ENCODE results near the gene ZDHHC11. TPM values are rescaled to one million over a fixed set of nuclear protein-coding genes. Genes with fewer than 3 reads are reported as not detected.
"Not testable (repeated sequence)": the region's sequence is repeated elsewhere in the genome, so short reads cannot be mapped to it uniquely, and the experiment has no call there.

The ZDHHC11 gene
- total and polyA plus RNA-seq, 4 donors: 11.7 to 21.6 (median 16.1) TPM

DNA sequence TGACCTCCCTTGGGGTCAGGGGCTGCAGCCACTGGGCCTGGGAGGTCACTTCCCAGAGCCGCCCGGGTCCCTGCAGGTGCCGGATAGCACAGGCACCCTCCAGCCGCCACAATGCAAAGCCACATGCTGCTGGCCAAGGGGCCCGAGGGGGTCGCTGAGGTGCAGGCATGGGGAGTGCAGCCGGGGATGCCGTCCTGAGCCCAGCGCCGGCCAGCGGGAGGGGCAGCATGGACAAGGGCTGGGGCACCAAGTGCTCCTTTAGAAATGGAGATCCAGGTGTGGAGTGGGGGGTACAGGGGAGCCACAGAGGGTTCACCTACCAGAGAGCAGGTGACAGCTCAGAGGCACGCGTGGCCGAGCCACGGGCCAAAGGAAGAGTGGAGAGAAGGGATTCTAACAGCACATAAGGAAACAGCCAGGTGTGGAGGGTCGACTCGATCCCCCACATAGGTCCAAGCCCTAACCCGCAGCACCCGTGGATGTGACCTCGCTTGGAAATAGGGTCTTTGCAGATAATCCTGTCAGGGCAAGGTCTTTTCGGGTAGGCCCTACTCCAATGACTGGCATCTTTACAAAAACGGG lies 90.9 kb downstream of the ZDHHC11 start:
- no peak overlapping the region for H3K27ac ChIP-seq (ENCODE audit: low read depth, low read length)
- H3K27me3 ChIP-seq (ENCODE audit: control insufficient read depth, insufficient read depth, low read length): no peaks in the 10 kb centered on the region
- peaks cover 49% of the 10 kb centered on the region for H3K4me1 ChIP-seq (ENCODE audit: control insufficient read depth, insufficient read depth, low read length)
- H3K9me3 ChIP-seq (ENCODE audit: control insufficient read depth, insufficient read depth, low read length): no peaks in the 10 kb centered on the region
- no peak for DNase-seq (ENCODE audit: low read depth in 4 of 6, low spot score in 6 of 6)
- H3K4me3 ChIP-seq (ENCODE audit: low read depth, low read length): no peak overlapping the region
- 92% methylated on average over 22 of the region's 22 CpGs for WGBS (ENCODE audit: insufficient coverage)
- peaks cover 46% of the 10 kb centered on the region for H3K36me3 ChIP-seq (ENCODE audit: control insufficient read depth, insufficient read depth, low read length)

DNA sequence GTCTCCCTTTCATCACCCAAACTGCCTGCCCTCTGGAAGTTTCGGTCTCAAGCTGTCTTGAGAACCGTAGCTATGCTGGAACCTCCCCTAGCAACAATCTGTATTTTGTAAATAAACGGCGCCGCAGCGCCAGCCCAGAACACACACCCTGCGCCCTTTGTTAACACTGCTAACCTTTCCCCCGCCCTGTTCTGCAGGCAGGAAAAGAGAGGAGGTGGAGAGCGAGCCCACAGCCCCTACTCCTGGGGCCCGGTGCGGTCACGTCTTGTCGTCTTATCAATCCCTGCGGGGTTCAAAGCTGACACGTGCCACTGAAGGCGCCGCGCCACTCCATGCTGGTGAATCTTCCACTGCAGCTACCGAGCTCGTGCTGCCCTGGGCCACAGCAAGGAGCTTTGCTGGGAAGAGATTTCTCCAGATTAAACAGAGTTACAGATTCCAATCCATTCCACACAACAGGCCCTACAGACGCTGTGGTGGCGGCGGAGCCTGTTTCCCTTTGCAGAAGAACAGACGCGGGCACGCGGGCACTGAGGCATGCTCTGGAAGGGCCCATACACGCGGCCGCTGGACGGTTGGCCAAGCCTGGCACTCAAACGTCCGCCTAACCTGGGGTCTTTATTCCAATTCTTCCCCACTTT lies 91.6 kb downstream of the ZDHHC11 start:
- H3K4me1 ChIP-seq (ENCODE audit: control insufficient read depth, insufficient read depth, low read length): peaks cover 49% of the 10 kb centered on the region
- no peaks in the 10 kb centered on the region for H3K27me3 ChIP-seq (ENCODE audit: control insufficient read depth, insufficient read depth, low read length)
- peak overlapping the region; percentile 25 for H3K27ac ChIP-seq (ENCODE audit: low read depth, low read length)
- H3K9me3 ChIP-seq (ENCODE audit: control insufficient read depth, insufficient read depth, low read length): no peaks in the 10 kb centered on the region
- peaks cover 42% of the 10 kb centered on the region for H3K36me3 ChIP-seq (ENCODE audit: control insufficient read depth, insufficient read depth, low read length)
- peak in 2 of 6 donors; percentile 19 to 59 for DNase-seq (ENCODE audit: low read depth in 4 of 6, low spot score in 6 of 6)
- no peak overlapping the region for H3K4me3 ChIP-seq (ENCODE audit: low read depth, low read length)
- WGBS (ENCODE audit: insufficient coverage): 64% methylated on average over 33 of the region's 33 CpGs

DNA sequence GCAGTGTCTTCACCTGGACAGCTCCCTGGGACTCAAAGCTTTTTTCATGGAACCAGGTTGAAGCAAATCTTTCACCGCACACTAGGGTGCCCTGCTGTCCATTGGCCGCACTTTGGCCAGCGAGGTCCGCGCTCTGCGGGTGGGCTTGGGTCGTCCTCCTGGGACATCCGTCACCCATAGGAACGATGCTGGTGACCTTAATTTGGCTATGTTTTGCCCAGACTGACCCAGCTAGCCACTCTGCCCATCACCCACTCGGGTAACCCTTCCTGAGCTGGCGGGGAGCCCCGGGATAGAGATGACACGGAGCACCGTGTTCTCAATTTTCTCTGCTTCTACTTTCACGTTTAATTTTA lies 92.1 kb downstream of the ZDHHC11 start:
- H3K4me1 ChIP-seq (ENCODE audit: control insufficient read depth, insufficient read depth, low read length): peaks cover 49% of the 10 kb centered on the region
- DNase-seq (ENCODE audit: low read depth in 4 of 6, low spot score in 6 of 6): no peak
- no peak overlapping the region for H3K27ac ChIP-seq (ENCODE audit: low read depth, low read length)
- H3K36me3 ChIP-seq (ENCODE audit: control insufficient read depth, insufficient read depth, low read length): peaks cover 38% of the 10 kb centered on the region
- no peaks in the 10 kb centered on the region for H3K27me3 ChIP-seq (ENCODE audit: control insufficient read depth, insufficient read depth, low read length)
- no peak overlapping the region for H3K4me3 ChIP-seq (ENCODE audit: low read depth, low read length)
- no peaks in the 10 kb centered on the region for H3K9me3 ChIP-seq (ENCODE audit: control insufficient read depth, insufficient read depth, low read length)
- 85% methylated on average over 12 of the region's 15 CpGs for WGBS (ENCODE audit: insufficient coverage)

DNA sequence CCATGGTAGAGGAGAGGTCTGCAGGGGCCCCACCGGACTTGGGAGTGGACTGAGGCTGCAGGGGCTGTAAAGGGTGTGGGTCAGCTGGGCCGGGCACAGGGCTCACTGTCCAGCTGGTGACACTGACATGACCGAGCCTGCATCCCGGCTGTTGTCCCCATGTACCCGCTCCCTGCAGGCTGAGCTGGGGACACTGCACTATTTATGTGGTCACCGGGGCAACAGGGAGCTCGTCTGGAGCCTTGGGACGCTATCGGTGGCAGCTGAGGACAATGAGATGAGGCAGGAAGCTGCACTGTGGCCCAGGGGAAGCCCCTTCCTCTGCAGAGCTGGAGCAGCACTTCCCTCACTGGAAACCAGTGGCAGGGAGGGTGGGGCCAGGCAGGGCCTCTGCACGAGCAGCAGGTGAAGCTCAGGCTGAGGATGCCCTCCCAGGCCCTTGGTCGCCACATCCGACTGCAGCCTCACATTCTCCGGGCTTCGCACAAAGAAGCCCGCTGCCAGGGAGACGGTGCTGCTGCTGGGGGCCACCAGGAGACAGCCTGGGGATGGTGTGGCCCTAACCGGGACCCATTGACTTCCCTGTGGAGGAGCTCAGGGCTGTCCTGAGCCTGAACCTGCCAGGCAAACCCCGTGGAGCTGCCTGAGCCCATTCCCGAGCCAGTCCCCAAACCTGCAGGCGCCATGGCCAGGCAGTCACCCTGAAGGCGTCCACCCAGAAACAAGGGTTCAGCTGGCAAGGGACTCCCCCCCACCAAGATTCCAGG lies 92.7 kb downstream of the ZDHHC11 start:
- Histone ChIP-seq H3K4me1 (ENCODE audit: control insufficient read depth, insufficient read depth, low read length) (peaks cover 49% of the 10 kb centered on the region), H3K4me3 (ENCODE audit: low read depth, low read length) (no peak overlapping the region), H3K27ac (ENCODE audit: low read depth, low read length) (no peak overlapping the region), H3K9me3 (ENCODE audit: control insufficient read depth, insufficient read depth, low read length) (no peaks in the 10 kb centered on the region), H3K36me3 (ENCODE audit: control insufficient read depth, insufficient read depth, low read length) (peaks cover 38% of the 10 kb centered on the region), H3K27me3 (ENCODE audit: control insufficient read depth, insufficient read depth, low read length) (no peaks in the 10 kb centered on the region)
- 41% methylated on average over 21 of the region's 21 CpGs for WGBS (ENCODE audit: insufficient coverage)
- peak in 5 of 6 donors; percentile 13 to 69 (median 40) for DNase-seq (ENCODE audit: low read depth in 4 of 6, low spot score in 6 of 6)

DNA sequence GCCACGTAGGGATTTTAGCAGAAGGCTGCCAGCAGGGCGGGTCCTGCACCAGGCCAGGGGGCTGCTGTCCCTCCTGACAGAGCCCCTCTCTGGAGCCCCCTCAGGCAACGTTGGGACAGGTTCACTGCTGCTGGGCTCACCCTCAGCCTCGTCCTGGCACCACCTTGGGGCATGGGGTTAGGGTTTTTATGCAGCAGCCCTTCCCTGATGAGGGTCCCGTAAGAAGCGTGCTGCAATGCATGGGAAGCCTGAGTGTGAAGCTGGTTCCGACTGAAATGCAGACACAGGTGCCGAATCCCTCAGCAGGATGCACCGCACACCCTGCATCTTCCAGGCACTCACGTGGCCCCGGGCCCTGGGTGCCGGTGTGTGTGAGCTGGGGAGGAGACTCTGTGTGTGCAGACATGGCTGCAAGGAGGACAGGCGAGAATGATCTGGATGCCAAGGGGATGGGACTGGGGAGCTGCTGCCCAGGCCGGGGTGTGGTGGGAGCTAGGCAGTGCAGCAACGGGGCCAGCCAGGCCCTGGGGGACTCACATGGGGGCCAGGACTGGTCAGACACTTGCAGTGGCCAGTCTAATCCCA lies 93.3 kb downstream of the ZDHHC11 start:
- no peaks in the 10 kb centered on the region for H3K27me3 ChIP-seq (ENCODE audit: control insufficient read depth, insufficient read depth, low read length)
- no peak for DNase-seq (ENCODE audit: low read depth in 4 of 6, low spot score in 6 of 6)
- peaks cover 49% of the 10 kb centered on the region for H3K4me1 ChIP-seq (ENCODE audit: control insufficient read depth, insufficient read depth, low read length)
- H3K4me3 ChIP-seq (ENCODE audit: low read depth, low read length): no peak overlapping the region
- no peaks in the 10 kb centered on the region for H3K9me3 ChIP-seq (ENCODE audit: control insufficient read depth, insufficient read depth, low read length)
- WGBS (ENCODE audit: insufficient coverage): 75% methylated on average over 15 of the region's 15 CpGs
- H3K27ac ChIP-seq (ENCODE audit: low read depth, low read length): no peak overlapping the region
- peaks cover 38% of the 10 kb centered on the region for H3K36me3 ChIP-seq (ENCODE audit: control insufficient read depth, insufficient read depth, low read length)

DNA sequence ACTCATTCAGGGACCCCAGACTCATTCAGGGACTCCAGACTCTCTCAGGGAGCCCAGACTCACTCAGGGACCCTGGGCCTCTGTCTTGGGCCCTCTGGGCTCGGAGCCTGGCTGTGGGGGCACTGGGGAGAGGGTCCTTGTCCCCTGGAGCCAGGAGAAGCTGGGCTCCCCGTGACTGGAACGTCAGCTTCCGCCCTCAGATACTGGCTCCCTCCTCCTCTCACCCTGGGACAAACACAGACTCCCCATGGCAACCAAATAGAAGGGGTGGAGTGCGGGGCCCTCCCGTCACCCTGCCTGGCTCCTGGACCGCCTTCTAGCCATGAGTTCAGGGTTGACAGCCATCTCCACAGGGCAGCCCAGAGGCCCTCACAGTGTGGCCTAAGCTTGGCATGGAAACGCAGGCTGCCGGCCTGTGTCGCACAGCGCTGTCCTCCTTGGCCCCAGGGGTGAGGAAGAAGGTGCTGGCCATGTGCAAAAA lies 93.9 kb downstream of the ZDHHC11 start:
- no peak for DNase-seq (ENCODE audit: low read depth in 4 of 6, low spot score in 6 of 6)
- H3K36me3 ChIP-seq (ENCODE audit: control insufficient read depth, insufficient read depth, low read length): peaks cover 35% of the 10 kb centered on the region
- H3K4me1 ChIP-seq (ENCODE audit: control insufficient read depth, insufficient read depth, low read length): peaks cover 47% of the 10 kb centered on the region
- WGBS (ENCODE audit: insufficient coverage): 45% methylated on average over 11 of the region's 11 CpGs
- H3K9me3 ChIP-seq (ENCODE audit: control insufficient read depth, insufficient read depth, low read length): no peaks in the 10 kb centered on the region
- H3K27ac ChIP-seq (ENCODE audit: low read depth, low read length): no peak overlapping the region
- no peaks in the 10 kb centered on the region for H3K27me3 ChIP-seq (ENCODE audit: control insufficient read depth, insufficient read depth, low read length)
- no peak overlapping the region for H3K4me3 ChIP-seq (ENCODE audit: low read depth, low read length)

DNA sequence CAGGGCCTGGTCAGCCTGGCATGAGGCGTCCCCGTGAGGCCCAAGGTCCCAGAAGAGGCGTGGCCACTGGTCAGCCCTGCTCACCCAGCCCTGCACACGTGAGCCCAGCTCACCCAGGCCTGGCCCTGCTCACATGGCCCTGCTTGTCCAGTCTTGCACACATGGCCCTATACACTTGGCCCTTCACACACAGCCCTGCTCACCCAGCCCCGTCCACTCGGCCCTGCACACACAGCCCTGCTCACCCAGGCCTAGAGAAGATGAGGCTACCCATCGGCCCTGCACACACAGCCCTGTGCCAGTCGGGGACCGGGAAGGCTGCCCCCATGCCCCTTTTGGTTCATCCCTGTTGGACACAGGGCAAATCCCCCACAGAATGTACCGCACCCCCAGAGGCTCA lies 94.6 kb downstream of the ZDHHC11 start:
- 88% methylated on average over 9 of the region's 10 CpGs for WGBS (ENCODE audit: insufficient coverage)

DNA sequence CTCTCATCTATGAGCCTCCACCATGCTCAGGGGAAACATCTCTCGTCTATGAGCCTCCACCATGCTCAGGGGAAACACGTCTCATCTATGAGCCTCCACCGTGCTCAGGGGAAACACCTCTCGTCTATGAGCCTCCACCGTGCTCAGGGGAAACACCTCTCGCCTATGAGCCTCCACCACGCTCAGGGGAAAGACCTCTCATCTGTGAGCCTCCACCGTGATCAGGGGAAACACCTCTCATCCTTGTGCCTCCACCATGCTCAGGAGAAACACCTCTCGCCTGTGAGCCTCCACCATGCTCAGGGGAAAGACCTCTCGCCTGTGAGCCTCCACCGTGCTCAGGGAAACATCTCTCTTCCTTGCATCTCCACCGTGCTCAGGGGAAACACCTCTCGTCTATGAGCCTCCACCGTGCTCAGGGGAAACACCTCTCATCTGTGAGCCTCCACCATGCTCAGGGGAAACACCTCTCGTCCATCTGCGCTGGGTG lies 96.6 kb downstream of the ZDHHC11 start:
- not testable (repeated sequence) for H3K27ac ChIP-seq (ENCODE audit: low read depth, low read length); H3K4me3 ChIP-seq (ENCODE audit: low read depth, low read length); DNase-seq (ENCODE audit: low read depth in 4 of 6, low spot score in 6 of 6); H3K9me3 ChIP-seq (ENCODE audit: control insufficient read depth, insufficient read depth, low read length); H3K27me3 ChIP-seq (ENCODE audit: control insufficient read depth, insufficient read depth, low read length)
- Histone ChIP-seq H3K36me3 (ENCODE audit: control insufficient read depth, insufficient read depth, low read length) (peaks cover 21% of the 10 kb centered on the region), H3K4me1 (ENCODE audit: control insufficient read depth, insufficient read depth, low read length) (peaks cover 31% of the 10 kb centered on the region)
- 60% methylated on average over 12 of the region's 16 CpGs for WGBS (ENCODE audit: insufficient coverage)

More for the DNA sequence above, 94.6 kb downstream of the ZDHHC11 start:
- Histone ChIP-seq H3K4me1 (ENCODE audit: control insufficient read depth, insufficient read depth, low read length) (peaks cover 43% of the 10 kb centered on the region), H3K36me3 (ENCODE audit: control insufficient read depth, insufficient read depth, low read length) (peaks cover 31% of the 10 kb centered on the region), H3K4me3 (ENCODE audit: low read depth, low read length) (no peak overlapping the region), H3K9me3 (ENCODE audit: control insufficient read depth, insufficient read depth, low read length) (no peaks in the 10 kb centered on the region), H3K27ac (ENCODE audit: low read depth, low read length) (no peak overlapping the region), H3K27me3 (ENCODE audit: control insufficient read depth, insufficient read depth, low read length) (no peaks in the 10 kb centered on the region)
- DNase-seq (ENCODE audit: low read depth in 4 of 6, low spot score in 6 of 6): no peak

DNA sequence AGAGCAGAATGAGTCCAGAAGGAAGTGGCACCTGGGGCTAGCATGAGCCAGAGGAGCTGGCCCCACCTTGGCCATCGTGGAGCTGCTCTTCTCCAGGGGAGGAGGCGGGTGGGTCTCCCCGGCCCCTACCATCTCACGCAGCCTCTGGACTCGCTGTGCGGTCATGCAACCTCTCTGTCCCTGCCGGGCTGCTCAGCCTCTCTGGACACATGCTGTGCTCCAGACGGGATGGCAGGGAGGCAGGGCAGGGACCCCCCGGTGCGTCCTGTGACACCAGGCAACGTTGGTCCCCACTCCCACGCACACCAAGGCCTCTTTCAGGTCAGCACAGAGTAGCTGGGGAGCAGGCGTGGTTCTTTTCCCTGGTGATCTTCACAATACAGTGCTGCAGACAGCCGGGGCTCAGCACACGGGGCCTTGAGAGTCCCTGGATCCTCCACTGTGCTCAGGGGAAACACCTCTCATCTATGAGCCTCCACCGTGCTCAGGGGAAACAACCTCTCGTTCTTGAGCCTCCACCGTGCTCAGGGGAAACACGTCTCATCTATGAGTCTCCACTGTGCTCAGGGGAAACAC lies 97.1 kb downstream of the ZDHHC11 start:
- H3K4me1 ChIP-seq (ENCODE audit: control insufficient read depth, insufficient read depth, low read length): peaks cover 25% of the 10 kb centered on the region
- not testable (repeated sequence) for DNase-seq (ENCODE audit: low read depth in 4 of 6, low spot score in 6 of 6); H3K27me3 ChIP-seq (ENCODE audit: control insufficient read depth, insufficient read depth, low read length); H3K9me3 ChIP-seq (ENCODE audit: control insufficient read depth, insufficient read depth, low read length); H3K27ac ChIP-seq (ENCODE audit: low read depth, low read length); H3K4me3 ChIP-seq (ENCODE audit: low read depth, low read length)
- 88% methylated on average over 10 of the region's 19 CpGs for WGBS (ENCODE audit: insufficient coverage)
- peaks cover 20% of the 10 kb centered on the region for H3K36me3 ChIP-seq (ENCODE audit: control insufficient read depth, insufficient read depth, low read length)
